K562 (cell line): Measurements from ENCODE around the gene AP5Z1.

Source experiments
- CHD2 ChIP-seq: IDR thresholded peaks from 2 replicates; pipeline ENCODE4 v1.6.1; 2011; ENCODE audit warnings: low read depth, low read length
- HNRNPLL ChIP-seq: fragments of 200-400 bp; formaldehyde crosslinking; IDR thresholded peaks from 2 replicates; pipeline ENCODE4 v1.6.1; 2017; ENCODE audit warnings: low read length, low read depth, mild to moderate bottlenecking; ENCODE audit not compliant: poor library complexity, severe bottlenecking
- JUN ChIP-seq, 2 experiments: sonication (generic) in 1 of 2; formaldehyde crosslinking in 1 of 2; IDR thresholded peaks; 2 replicates each; pipeline versions ENCODE4 v1.6.1 to v1.8.0; 2012 to 2022; ENCODE audit warnings: borderline replicate concordance in 2 of 2, mild to moderate bottlenecking in 2 of 2, improper control_type of control experiment in 1 of 2, low read depth in 1 of 2, low read length in 1 of 2, missing genetic modification reagents in 1 of 2
- NFRKB ChIP-seq: fragments of 450-650 bp; IDR thresholded peaks from 2 replicates; pipeline ENCODE4 v1.6.1; 2016; ENCODE audit warnings: low read depth
- TAF15 ChIP-seq: fragments of 200-400 bp; formaldehyde crosslinking; IDR thresholded peaks from 2 replicates; pipeline ENCODE4 v1.6.1; 2017; ENCODE audit warnings: mild to moderate bottlenecking, low read depth, low read length, moderate library complexity

DNA sequence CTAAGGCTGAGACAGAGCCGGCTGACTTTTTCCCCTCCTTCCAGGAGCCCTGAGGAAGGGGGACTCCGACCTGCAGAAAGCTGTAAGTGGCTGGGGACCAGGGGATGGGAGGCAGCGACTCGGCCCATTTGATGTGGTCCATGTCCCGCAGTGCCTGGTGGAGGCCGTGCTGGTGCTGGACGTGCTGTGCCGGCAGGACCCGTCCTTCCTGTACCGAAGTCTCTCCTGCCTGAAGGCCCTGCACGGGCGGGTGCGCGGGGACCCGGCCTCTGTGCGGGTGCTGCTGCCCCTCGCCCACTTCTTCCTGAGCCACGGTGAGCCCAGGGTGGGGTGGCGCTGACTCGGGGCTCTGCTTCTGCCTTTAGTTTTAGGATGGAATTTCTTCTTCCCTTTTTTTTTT is 9.9 kb downstream of the AP5Z1 start:
- TF ChIP-seq CHD2 (no peak), TAF15 (no peak), HNRNPLL (no peak), JUN (IDR thresholded peaks at IDR 0.05; ENCODE audit: borderline replicate concordance, low read depth, low read length) (no peak), JUN (CRISPR knock-in tag; IDR thresholded peaks at IDR 0.05; ENCODE audit: borderline replicate concordance) (no peak), NFRKB (no peak)
